ENCODE results near the gene SLC1A4.
A peak's percentile ranks its signal among the peaks of the same experiment; 100 is the strongest.

The SLC1A4 gene

DNA sequence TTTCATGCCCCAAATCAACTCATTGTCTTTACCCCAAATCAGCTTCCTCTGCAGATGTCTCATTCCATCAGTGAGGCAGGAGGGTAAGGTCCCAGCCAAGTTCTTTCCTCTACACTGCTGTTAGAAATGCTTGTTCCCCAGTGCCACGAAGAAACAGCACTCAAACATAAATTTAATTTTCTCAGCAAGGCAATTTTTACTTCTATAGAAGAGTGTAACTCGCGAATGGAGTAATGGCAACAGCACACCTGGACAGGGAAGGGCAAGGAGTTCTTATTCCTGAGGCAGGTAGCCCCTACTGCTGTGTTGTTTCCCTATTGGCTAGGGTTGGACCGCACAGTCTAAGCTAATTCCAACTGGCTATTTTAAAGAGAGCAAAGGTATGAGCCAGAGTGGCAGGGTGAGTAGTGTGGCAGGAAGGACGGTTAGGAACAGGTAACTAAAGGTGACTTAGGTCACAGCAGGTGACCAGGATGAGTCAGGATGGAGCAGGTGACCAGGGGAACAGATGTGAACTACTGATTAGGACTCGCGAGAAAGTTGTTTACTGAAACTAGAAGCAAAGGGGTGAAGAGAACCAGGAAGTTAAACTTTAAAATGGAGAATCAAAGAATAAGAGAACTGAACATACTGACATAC lies 55.0 kb downstream of the SLC1A4 start:
- no peak for FAIRE-seq

DNA sequence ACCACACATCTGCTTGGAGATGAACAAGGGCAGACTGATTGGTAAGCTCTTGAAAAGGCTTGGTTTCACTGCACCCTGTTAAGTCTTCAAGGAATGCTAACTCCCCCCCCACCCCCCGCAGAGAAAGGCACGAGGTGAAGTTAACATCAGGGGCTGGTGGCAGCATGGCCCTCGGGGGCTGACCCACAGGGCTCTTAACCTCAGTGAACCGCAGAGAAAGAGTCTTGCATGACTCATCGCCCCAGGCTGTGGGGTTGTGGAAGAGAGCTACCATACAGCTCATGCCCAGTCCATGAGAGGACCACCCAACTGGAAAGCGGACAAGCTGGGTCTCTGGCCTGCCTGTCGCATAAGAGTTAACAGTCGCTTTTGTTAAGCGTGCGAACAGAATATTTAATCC lies 56.5 kb downstream of the SLC1A4 start:
- DNase-seq (ENCODE audit: insufficient read length, low spot score), result no peak
- no peak for FAIRE-seq

More for the DNA sequence above, 55.0 kb downstream of the SLC1A4 start:
- DNase-seq (ENCODE audit: insufficient read length, low spot score), result no peak

DNA sequence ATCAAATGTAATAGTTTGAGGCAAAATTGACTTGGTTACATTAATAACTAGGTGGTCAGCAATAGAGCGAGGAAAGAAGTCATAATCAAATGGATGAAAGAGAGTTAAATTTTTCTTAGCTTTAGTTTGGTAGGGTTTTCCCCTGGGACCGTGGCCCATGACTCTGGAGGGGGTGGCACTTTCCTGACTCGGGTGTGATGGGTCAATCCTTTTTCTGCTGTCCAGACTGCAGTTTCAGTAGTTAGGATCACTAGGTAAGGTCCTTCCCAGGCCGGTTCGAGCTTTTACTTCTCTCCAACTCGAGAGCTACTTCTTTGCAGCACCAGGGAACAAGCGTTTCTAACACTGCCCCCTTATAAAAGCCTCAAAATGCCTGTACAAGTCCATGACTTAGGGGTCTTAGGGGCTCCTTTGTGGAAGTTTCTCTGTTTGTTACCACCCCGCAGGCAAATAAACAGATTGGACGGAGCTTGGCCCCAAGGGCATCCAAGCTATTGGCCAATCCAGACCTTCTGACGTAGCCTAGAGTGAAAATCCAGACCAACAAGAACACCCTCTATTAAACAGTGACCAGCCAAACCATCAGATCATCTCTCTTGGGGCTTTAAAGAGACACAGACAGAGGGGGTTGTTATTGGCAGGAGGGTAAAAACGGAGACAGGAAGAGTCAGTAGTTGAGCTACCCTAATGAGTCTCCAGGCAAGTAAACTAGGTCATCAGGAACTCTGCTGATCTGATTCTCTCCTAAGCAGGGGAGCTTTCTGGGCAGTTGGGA lies 57.6 kb downstream of the SLC1A4 start:
- FAIRE-seq, result no peak
- no peak for DNase-seq (ENCODE audit: insufficient read length, low spot score)

DNA sequence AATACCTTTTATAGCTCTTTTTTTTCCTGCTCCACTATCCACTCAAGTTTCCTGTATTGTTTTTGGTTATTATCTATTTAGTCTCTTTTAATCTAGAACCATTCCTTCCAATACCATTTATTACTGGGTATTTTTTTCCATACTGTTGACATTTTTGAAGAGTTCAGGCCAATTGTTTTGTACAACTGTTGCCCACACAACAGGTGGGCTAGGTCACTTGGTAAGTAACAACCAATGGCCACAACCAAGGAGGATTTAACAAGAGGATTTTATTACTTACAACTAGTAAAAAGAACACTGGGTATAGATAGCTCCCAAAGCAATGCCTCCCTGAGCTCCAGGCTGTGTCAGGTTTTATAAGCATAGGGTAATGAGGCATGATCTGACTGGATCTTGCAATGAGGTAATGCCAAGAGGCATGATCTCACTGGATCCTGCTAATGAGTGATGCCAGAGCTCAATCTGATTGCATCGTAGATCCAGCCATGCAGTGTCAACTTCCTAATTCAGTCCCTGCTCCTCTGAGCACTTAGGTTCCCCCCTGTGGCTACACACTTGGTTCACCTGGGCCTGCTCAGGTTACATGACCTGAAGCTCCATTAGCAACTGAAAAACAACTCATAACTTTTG lies 59.9 kb downstream of the SLC1A4 start:
- DNase-seq (ENCODE audit: insufficient read length, low spot score) (no peak), FAIRE-seq (peak; percentile 49)

- FAIRE-seq (peak; percentile 11), DNase-seq (ENCODE audit: insufficient read length, low spot score) (no peak)
Observed at GRCh38 chr2:65050931-65051330, 61.7 kb downstream of the SLC1A4 start.

DNA sequence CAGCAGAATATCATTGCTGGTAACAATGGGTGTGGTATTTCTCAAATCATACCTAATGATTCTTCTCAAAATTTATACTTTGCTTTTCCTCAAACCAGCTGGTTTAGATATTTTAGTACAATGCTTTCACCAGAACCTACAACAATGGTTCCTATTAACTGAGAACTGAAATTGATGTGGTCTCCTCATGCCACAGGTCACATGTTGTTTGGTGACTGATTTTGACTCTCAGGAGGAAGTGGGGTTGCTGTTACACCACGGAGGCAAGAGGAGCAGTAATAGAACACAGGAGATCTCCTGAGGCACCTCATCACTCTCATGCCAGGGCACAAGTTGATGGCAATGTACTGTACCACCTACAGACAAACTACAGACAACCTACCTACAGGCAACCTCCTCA lies 64.0 kb downstream of the SLC1A4 start:
- FAIRE-seq (peak; percentile 98), DNase-seq (ENCODE audit: insufficient read length, low spot score) (peak; percentile 71)

- DNase-seq (ENCODE audit: insufficient read length, low spot score), result no peak
- no peak for FAIRE-seq
Observed at GRCh38 chr2:65054749-65055421, 65.7 kb downstream of the SLC1A4 start.

- FAIRE-seq (no peak), DNase-seq (ENCODE audit: insufficient read length, low spot score) (no peak)
Observed at GRCh38 chr2:65055422-65056214, 66.4 kb downstream of the SLC1A4 start.

GRCh38 chr2:65056215-65057053 lies 67.2 kb downstream of the SLC1A4 start, which contains the start of gene CEP68:
Gene CEP68, plus strand, starts transcription at chr2:65056416. Its CDS starts 13,029 bp downstream, at chr2:65069445.
- peak; percentile 93 for DNase-seq (ENCODE audit: insufficient read length, low spot score)
- peak; percentile 88 for FAIRE-seq

DNA sequence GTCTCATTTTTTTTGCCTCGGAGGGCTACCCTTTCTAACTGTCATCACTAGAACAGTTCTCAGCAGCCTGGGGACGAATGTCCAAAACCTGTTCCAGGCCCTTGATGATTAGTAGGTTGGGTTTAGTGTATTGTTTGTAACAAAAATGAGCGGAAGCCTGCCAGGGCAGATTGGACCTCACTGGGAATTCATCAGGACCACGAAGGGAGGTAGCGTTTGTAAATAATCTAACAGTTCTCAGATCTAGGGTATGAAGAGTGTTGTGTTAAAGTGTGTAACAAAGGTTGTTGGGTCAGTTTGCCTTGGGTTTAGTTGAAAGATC lies 67.8 kb downstream of the SLC1A4 start:
- DNase-seq (ENCODE audit: insufficient read length, low spot score), result no peak
- FAIRE-seq, result no peak

GRCh38 chr2:65057391-65058052 lies 68.3 kb downstream of the SLC1A4 start:
- FAIRE-seq (peak; percentile 47), DNase-seq (ENCODE audit: insufficient read length, low spot score) (peak; percentile 40)

DNA sequence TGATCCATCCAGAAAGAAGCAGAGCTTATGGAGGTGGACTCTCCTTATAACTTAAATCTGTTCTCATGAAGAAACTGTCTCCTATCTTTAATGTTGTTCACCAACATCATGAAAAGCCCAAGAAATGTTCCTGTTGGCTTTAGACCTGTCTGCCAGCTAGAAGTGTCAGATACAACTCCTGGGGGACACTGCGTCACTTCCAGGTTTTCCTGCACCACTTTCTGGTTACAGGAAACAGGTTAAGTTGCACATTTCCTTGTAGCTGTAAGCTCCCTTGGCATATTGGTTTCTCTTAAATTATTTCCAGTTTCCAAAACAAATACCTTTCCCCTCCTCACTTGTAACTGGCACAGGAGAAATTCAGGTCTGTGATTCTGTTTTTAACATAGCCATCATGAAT lies 69.9 kb downstream of the SLC1A4 start:
- FAIRE-seq, result no peak
- DNase-seq (ENCODE audit: insufficient read length, low spot score), result no peak

DNA sequence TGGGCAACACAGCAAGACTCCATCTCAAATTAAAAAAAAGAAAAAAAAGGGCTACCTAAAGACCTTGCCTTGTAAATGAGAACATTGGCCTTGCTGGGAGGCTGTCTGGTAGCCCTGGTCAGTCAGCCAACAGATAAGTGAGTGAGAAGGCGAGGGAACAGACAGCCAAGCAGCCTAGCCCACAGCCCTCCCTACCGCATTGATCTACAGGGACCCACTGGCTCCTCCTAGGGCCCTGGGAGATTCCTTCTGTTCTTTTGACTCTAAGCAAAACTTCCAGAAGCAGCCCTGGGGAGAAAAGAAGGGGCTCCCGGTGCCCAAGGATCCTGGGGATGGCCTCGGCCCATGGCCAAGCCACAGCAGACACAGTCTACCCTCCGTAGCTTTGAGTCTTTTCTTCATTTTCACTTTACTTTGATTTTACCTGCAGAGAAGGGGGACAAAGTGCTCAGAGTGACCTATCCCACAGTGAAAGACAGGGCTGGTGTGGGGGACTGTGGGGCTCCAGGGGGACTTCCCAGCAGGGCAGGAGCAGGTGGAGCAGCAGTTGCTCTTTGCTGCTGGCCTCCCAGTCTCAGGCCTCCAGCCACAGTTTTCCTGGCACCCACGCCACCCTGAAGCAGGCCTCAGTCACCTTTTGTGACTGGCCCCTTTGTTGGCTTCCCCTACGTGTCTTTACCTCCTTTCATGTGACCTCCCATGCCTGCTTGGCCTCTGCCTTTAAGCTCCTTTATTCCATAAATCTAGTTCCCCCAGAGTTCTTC lies 72.1 kb downstream of the SLC1A4 start:
- no peak for DNase-seq (ENCODE audit: insufficient read length, low spot score)
- FAIRE-seq, result no peak

DNA sequence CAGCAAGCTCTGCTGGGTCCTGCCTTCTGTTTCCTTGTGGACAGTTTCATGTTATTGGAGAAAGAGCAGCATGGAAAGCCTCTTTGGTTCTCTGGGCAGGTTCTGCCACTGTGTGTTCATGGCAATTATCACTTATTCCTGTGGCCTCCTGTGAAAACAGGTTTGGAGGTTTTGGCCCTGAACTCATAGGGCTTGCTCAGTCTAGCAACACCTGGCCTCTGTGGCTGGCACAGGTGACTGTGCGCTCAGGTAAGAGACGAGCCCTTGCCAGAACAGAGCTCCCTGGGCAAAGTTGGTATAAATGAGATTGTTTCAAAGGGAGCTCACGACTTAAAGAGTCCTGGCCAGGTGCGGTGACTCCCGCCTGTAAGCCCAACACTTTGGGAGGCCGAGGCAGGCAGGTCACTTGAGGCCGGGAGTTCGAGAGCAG lies 72.7 kb downstream of the SLC1A4 start:
- FAIRE-seq (no peak), DNase-seq (ENCODE audit: insufficient read length, low spot score) (no peak)

DNA sequence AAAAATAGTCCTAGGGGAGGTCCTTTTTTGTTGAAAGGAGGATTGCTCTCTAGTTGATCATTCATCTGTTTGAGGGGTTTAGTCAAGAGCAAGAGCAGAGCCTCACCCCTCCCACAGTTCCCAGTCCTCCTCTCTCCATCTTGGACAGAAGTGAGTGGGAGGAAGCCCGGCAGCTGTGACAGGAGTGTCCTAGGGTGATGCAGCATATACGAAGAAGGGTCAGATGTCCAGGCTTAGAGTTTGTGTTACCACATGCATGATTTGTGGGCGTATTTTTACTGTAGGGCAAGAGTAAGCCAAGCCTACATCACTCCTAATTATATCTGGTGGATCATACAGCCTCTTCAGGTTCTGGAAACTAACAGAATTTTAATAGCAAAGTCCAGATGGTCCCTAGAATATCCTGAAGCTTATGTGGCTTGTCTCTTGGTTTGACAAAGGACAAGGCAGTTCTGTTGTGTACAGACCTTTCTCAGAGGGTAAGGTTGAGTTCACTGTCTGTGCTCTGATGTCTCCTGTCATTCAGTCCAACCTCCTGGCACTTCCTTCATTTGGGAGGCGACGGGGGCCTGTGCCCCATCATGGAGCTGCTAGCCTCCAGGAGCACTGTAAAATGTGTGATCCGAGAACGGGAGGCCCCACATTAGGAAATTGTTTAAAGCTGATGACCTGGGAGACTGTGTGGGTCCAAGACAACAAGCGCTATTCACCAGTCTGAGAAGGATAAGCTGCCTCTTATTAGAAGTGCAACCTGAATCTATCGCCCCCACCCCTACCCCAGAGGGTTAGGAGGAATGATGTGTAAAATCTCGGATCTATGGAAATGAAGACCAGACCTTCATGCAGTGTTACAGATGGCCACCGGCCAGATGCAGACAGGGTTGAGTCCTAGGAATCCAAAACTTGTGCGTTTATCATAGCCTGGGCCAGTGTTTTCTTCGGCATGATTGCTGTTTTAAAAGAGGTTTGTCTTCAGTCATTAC lies 73.9 kb downstream of the SLC1A4 start:
- DNase-seq (ENCODE audit: insufficient read length, low spot score), result no peak
- no peak for FAIRE-seq

DNA sequence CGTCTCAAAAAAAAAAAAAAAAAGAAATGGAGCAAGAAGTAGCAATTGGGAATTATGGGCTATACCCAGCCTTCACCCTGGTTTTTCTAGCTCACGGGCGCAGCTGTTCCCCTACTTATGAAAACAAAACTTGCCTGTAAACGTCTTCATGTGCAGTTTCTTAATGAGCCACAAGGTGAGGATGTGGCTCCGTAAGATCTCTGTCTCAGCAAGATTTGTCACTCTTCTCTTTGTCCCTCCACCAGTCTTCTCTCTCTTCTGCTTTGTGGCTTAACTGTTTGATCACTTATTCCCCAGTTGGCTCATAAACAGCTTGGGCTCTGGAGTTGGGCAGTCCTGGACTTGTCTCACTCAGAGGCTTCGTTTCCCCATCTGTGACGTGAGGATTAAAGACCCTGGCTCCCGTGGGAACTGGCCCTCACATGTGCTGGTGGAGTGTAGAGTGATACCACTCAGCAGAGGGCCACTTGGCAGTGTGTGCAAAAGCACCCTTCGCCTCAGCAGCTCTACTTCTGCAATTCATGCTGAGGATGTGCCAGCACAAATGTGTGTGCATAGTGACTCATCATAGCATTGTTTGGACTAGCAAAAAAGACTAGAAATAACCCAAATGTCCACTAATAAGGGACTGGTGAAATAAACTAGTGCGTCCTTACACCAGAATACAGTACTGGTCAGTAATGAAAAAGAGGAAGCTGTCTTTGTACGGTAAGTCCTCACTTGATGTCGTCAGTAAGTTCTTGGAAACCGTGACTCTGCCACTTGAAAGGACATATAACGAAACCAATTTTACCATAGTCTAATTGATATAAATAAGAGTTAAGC lies 75.7 kb downstream of the SLC1A4 start:
- FAIRE-seq, result peak; percentile 93
- DNase-seq (ENCODE audit: insufficient read length, low spot score), result peak; percentile 53

Data from GM19239 (cell line).